GM18498 (cell line): ENCODE results near the gene DPH5.
"Not testable (repeated sequence)": the region's sequence is repeated elsewhere in the genome, so short reads cannot be mapped to it uniquely, and the experiment has no call there.

Source experiments
- ATAC-seq: cut with Tn5 transposase; IDR thresholded peaks from one replicate; pipeline ENCODE4 v1.9.1; 2021; ENCODE audit warnings: mild to moderate bottlenecking, moderate library complexity; ENCODE audit not compliant: unreplicated experiment

Gene DPH5

DNA sequence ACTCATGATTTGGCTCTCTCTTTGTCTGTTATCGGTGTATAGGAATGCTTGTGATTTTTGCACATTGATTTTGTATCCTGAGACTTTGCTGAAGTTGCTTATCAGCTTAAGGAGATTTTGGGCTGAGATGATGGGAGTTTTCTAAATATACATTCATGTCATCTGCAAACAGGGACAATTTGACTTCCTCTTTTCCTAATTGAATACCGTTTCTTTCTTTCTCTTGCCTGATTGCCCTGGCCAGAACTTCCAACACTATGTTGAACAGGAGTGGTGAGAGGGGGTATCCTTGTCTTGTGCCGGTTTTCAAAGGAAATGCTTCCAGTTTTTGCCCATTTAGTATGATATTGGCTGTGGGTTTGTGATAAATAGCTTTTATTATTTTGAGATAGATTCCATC lies 79.5 kb downstream of the DPH5 start:
- ATAC-seq, result not testable (repeated sequence)

DNA sequence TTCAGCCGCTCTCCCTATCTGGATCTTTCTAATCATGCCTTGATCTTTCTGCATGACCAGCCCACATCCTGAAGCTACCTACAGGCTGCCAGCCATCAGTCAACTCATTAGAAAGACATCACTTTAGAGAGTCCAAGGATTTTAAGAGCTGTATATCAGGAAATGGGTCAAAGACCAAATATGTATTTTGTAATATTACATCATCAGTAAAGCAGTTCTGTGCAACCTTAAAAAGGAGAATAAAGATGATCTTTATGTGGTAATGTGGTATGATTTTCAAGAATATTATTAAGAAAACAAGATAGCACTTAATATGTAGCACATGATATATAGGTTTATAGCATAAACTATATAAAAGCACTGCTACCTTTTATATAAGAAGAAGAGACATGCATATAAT lies 82.1 kb downstream of the DPH5 start:
- ATAC-seq, result no peak

DNA sequence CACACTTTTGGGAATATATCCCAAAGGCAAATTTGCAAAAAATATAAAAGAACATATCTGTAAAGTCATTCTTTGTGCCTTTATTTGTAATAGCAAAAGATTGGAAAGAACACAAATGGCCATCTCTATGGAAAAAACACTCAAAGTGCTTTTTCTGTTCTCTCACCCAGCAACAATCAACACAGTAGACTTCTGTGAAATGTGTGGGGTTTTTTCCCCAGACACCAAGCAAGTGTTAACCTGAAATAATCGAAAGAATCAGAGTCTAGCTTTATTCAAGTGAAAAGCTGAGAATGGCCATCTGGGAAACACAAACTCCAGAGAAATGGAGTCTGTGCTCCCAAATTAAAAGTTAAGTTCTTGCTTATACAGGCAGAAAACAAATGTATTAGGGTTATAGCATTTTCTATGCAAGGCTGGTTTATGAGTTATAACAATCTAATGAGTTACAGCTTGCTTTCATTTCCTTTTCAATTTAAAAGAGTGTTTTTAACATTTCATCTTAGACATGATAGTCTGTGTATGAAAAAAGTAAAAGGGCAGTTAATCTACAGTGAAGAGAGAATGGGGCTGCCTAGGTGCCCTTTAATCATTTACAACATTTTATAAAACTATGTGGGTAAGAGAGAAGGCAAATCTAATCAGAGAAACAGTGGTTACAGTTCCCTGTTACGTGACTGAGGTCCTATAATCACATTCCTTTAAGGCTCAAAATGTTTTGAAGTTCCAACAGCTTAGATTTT lies 83.1 kb downstream of the DPH5 start:
- no peak for ATAC-seq

DNA sequence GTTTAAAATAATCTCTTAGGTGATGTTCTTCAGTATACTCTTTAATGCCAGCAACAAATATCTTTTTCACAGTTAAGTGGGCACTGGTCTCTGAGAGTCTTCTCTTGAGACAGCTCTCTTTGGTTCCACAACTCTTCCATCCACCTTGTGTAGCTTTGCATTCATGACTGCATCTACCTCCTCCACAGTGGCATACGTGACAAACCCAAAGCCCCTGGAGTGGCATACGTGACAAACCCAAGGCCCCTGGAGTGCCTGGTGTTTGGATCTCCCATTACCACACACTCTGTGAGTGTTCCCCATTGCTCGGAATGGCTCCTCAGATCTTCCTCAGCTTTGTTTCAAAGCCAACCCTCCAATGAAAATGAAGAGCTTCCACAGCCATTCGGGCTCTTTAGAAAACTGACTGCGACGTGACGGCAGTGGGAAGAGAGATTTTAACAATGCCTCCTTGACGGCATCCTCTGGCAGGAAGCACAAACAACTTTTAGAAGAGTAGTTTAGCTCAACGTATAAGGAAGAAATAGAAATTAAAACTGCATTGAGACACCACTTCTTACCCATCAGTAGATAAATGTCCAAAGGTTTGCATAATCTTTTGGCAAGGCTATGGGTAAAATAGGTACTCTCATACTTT lies 83.9 kb downstream of the DPH5 start:
- no peak for ATAC-seq

DNA sequence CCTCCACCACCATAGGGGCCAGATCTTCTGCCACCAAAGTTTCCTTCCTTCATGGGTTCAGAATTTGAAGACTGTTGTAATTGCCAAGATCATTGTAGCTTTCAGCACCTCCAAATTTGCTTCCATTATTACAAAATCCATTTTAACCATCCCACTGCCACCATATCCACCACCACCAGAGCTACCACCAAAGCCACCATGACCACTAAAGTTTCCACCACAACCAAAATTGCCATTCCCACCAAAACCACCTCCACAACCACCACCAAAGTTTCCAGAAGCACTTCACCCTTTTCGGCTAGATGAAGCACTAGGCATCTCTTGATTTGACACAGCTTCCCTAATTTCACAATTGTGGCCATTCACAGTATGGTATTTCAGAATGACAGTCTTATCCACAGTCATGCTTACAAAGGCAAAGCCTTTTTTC lies 84.5 kb downstream of the DPH5 start:
- ATAC-seq, result no peak
